T-helper 1 cell treated with Interleukin-12 subunit alpha and Interleukin-12 subunit beta and Interleukin-4 antibody, amounts not matched to agents 30 μg/mL and 1 μg/mL, for 36 hours (primary cell): ENCODE measurements around the gene TMEM237.

Experiments
- H3K27ac Mint-ChIP-seq: one replicate; pipeline ENCODE4 v1.8.0; 2021; ENCODE audit warnings: mild to moderate bottlenecking, mixed read lengths
- H3K27me3 Mint-ChIP-seq: one replicate; pipeline ENCODE4 v1.8.0; 2021; ENCODE audit warnings: low read depth, mixed read lengths
- H3K36me3 Mint-ChIP-seq: one replicate; pipeline ENCODE4 v1.8.0; 2021; ENCODE audit warnings: low read depth, mixed read lengths
- H3K4me1 Mint-ChIP-seq: one replicate; pipeline ENCODE4 v1.8.0; 2021; ENCODE audit warnings: low read depth, mixed read lengths
- H3K4me3 Mint-ChIP-seq: one replicate; pipeline ENCODE4 v1.8.0; 2021; ENCODE audit warnings: mild to moderate bottlenecking, moderate library complexity, mixed read lengths
- H3K9me3 Mint-ChIP-seq: one replicate; pipeline ENCODE4 v1.8.0; 2021; ENCODE audit warnings: mixed read lengths

The TMEM237 gene

GRCh38 chr2:201622306-201622970 is 20.9 kb downstream of the TMEM237 start:
- no peak overlapping the region for H3K27ac Mint-ChIP-seq
- H3K9me3 Mint-ChIP-seq, result no peaks in the 10 kb centered on the region
- H3K36me3 Mint-ChIP-seq, result peaks cover 4% of the 10 kb centered on the region
- H3K27me3 Mint-ChIP-seq, result no peaks in the 10 kb centered on the region
- H3K4me1 Mint-ChIP-seq, result no peaks in the 10 kb centered on the region
- no peak overlapping the region for H3K4me3 Mint-ChIP-seq

GRCh38 chr2:201621293-201621999 is 21.9 kb downstream of the TMEM237 start:
- Mint-ChIP-seq H3K9me3 (no peaks in the 10 kb centered on the region), H3K27ac (no peak overlapping the region), H3K4me1 (no peaks in the 10 kb centered on the region), H3K27me3 (no peaks in the 10 kb centered on the region), H3K36me3 (peaks cover 2% of the 10 kb centered on the region), H3K4me3 (no peak overlapping the region)

- Mint-ChIP-seq H3K4me1 (no peaks in the 10 kb centered on the region), H3K27ac (no peak overlapping the region), H3K27me3 (peaks cover 6% of the 10 kb centered on the region)
Observed at GRCh38 chr2:201618744-201619662, 24.3 kb downstream of the TMEM237 start.

GRCh38 chr2:201608021-201608420 is 35.3 kb downstream of the TMEM237 start:
- no peak overlapping the region for H3K27ac Mint-ChIP-seq
- H3K36me3 Mint-ChIP-seq, result no peaks in the 10 kb centered on the region
- H3K4me3 Mint-ChIP-seq, result no peak overlapping the region
- no peaks in the 10 kb centered on the region for H3K4me1 Mint-ChIP-seq
- H3K27me3 Mint-ChIP-seq, result peaks cover 25% of the 10 kb centered on the region
- H3K9me3 Mint-ChIP-seq, result peaks cover 10% of the 10 kb centered on the region

More at GRCh38 chr2:201618744-201619662, 24.3 kb downstream of the TMEM237 start:
- Mint-ChIP-seq H3K4me3 (no peak overlapping the region), H3K9me3 (no peaks in the 10 kb centered on the region), H3K36me3 (no peaks in the 10 kb centered on the region)

- Mint-ChIP-seq H3K27me3 (peaks cover 25% of the 10 kb centered on the region), H3K27ac (no peak overlapping the region), H3K4me1 (no peaks in the 10 kb centered on the region), H3K9me3 (peaks cover 10% of the 10 kb centered on the region), H3K4me3 (no peak overlapping the region), H3K36me3 (no peaks in the 10 kb centered on the region)
Observed at GRCh38 chr2:201607568-201607967, 35.7 kb downstream of the TMEM237 start.

- Mint-ChIP-seq H3K27me3 (peaks cover 14% of the 10 kb centered on the region), H3K4me1 (no peaks in the 10 kb centered on the region), H3K4me3 (no peak overlapping the region), H3K36me3 (no peaks in the 10 kb centered on the region), H3K27ac (no peak overlapping the region), H3K9me3 (peaks cover 12% of the 10 kb centered on the region)
Observed at GRCh38 chr2:201600906-201601305, 42.4 kb downstream of the TMEM237 start.

GRCh38 chr2:201597397-201597796 is 45.9 kb downstream of the TMEM237 start:
- Mint-ChIP-seq H3K9me3 (peaks cover 14% of the 10 kb centered on the region), H3K4me3 (no peak overlapping the region), H3K4me1 (no peaks in the 10 kb centered on the region), H3K36me3 (no peaks in the 10 kb centered on the region), H3K27me3 (no peaks in the 10 kb centered on the region), H3K27ac (no peak overlapping the region)

- H3K4me3 Mint-ChIP-seq, result no peak overlapping the region
- no peak overlapping the region for H3K27ac Mint-ChIP-seq
- H3K36me3 Mint-ChIP-seq, result no peaks in the 10 kb centered on the region
- H3K9me3 Mint-ChIP-seq, result no peaks in the 10 kb centered on the region
- peaks cover 10% of the 10 kb centered on the region for H3K27me3 Mint-ChIP-seq
- H3K4me1 Mint-ChIP-seq, result no peaks in the 10 kb centered on the region
Observed at GRCh38 chr2:201580486-201580885, 62.8 kb downstream of the TMEM237 start.

- Mint-ChIP-seq H3K4me1 (no peaks in the 10 kb centered on the region), H3K9me3 (no peaks in the 10 kb centered on the region), H3K36me3 (no peaks in the 10 kb centered on the region)
Observed at GRCh38 chr2:201579536-201579935, 63.8 kb downstream of the TMEM237 start.

GRCh38 chr2:201575971-201576370 is 67.3 kb downstream of the TMEM237 start:
- Mint-ChIP-seq H3K4me3 (no peak overlapping the region), H3K27ac (no peak overlapping the region), H3K9me3 (no peaks in the 10 kb centered on the region), H3K36me3 (no peaks in the 10 kb centered on the region), H3K27me3 (peaks cover 4% of the 10 kb centered on the region), H3K4me1 (peaks cover 2% of the 10 kb centered on the region)

More at GRCh38 chr2:201579536-201579935, 63.8 kb downstream of the TMEM237 start:
- Mint-ChIP-seq H3K27ac (no peak overlapping the region), H3K27me3 (peaks cover 4% of the 10 kb centered on the region), H3K4me3 (no peak overlapping the region)

GRCh38 chr2:201574766-201575165 is 68.5 kb downstream of the TMEM237 start:
- Mint-ChIP-seq H3K4me3 (no peak overlapping the region), H3K9me3 (no peaks in the 10 kb centered on the region), H3K36me3 (no peaks in the 10 kb centered on the region), H3K27me3 (peaks cover 3% of the 10 kb centered on the region), H3K27ac (no peak overlapping the region), H3K4me1 (peaks cover 2% of the 10 kb centered on the region)

GRCh38 chr2:201572846-201573508 is 70.3 kb downstream of the TMEM237 start:
- Mint-ChIP-seq H3K36me3 (no peaks in the 10 kb centered on the region), H3K27me3 (no peaks in the 10 kb centered on the region), H3K9me3 (no peaks in the 10 kb centered on the region), H3K4me1 (peaks cover 2% of the 10 kb centered on the region), H3K4me3 (no peak overlapping the region), H3K27ac (no peak overlapping the region)
